Measurements from ENCODE around the gene FHAD1.

Gene FHAD1

GRCh38 chr1:15390667-15391066 is 143.6 kb downstream of the FHAD1 start:
- H3K4me3 ChIP-seq (ENCODE audit: low read depth, low read length), result no peak overlapping the region

DNA sequence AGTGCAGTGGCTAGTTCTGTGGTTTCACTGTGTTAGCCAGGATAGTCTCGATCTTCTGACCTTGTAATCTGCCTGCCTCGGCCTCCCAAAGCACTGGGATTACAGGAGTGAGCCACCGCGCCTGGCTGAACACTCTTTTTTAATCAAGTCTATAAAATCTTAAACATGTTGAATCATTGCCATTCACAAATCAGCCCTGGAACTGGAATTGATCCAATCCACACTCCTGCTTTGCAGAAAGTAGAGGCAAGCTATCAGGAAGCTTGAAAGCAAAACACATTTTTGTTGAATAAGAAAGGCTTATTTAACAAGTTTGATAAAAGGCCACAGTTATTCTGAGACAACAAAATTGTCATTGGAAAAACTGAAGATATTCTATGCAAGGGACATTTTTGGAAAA is 144.3 kb downstream of the FHAD1 start:
- H3K4me3 ChIP-seq (ENCODE audit: low read depth, low read length), result no peak overlapping the region

DNA sequence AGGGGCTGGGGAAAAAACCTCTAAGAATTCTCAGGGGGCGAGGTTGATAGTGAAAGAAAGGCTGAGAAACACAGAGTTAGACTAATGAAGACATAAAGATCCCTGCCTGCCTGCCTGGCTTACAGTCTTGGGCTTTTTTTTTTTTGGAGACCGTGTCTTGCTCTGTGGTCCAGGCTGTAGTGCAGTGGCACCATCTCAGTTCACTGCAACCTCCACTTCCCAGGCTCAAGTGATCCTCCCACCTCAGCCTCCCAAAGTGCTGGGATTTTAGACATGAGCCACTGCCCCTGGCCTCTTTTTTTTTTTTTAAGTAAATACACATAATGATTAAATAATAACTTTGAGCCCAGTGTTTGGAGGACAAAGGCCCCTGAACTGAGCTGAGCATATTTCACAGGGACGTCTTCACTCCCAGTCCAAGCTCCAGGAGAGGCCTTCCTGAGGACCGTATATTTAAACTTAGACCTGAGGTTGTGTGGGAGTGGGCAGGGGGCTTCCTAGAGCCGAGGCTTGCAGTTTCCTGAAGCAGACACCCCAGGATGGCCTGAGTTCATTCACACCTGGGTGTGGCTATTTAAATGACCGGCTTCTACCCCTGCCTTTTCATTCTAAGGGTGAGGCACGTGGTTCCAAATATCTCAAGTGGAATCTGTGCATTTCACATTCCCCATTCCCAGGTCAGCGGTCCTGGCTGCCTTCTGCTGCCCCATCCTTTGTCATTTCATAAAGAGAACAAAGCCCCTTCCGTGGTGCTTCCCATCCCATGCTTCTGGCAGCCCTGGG is 146.6 kb downstream of the FHAD1 start:
- no peak overlapping the region for H3K4me3 ChIP-seq (ENCODE audit: low read depth, low read length)

- H3K4me3 ChIP-seq (ENCODE audit: low read depth, low read length), result no peak overlapping the region
Measured at GRCh38 chr1:15394258-15394690, 147.3 kb downstream of the FHAD1 start.

DNA sequence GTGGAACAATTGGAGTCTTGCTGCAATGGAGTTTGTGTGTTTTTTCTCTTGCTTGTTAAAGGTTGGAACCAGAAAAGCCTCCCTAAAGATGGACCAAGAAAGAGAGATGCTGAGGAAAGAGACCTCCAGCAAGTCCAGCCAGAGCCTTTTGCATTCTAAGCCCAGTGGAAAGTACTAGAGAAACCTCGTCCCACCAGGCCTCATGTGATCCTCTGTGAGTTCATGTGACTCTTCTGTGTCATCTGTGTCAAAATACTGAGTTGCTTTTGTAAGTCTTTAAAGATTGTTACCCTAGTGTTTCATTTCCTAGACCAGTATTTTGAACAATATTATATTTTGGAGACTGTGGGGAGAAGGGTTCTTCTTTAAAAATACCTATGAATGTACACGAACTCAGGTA is 150.2 kb downstream of the FHAD1 start:
- H3K4me3 ChIP-seq (ENCODE audit: low read depth, low read length), result no peak overlapping the region

GRCh38 chr1:15399710-15400109 is 152.7 kb downstream of the FHAD1 start:
- H3K4me3 ChIP-seq (ENCODE audit: low read depth, low read length), result no peak overlapping the region

GRCh38 chr1:15400627-15401026 is 153.6 kb downstream of the FHAD1 start:
- H3K4me3 ChIP-seq (ENCODE audit: low read depth, low read length), result no peak overlapping the region

- no peak overlapping the region for H3K4me3 ChIP-seq (ENCODE audit: low read depth, low read length)
Measured at GRCh38 chr1:15401391-15402055, 154.5 kb downstream of the FHAD1 start.

GRCh38 chr1:15402809-15403450 is 155.9 kb downstream of the FHAD1 start:
- H3K4me3 ChIP-seq (ENCODE audit: low read depth, low read length), result no peak overlapping the region

- no peak overlapping the region for H3K4me3 ChIP-seq (ENCODE audit: low read depth, low read length)
Measured at GRCh38 chr1:15403962-15404580, 157.0 kb downstream of the FHAD1 start.

DNA sequence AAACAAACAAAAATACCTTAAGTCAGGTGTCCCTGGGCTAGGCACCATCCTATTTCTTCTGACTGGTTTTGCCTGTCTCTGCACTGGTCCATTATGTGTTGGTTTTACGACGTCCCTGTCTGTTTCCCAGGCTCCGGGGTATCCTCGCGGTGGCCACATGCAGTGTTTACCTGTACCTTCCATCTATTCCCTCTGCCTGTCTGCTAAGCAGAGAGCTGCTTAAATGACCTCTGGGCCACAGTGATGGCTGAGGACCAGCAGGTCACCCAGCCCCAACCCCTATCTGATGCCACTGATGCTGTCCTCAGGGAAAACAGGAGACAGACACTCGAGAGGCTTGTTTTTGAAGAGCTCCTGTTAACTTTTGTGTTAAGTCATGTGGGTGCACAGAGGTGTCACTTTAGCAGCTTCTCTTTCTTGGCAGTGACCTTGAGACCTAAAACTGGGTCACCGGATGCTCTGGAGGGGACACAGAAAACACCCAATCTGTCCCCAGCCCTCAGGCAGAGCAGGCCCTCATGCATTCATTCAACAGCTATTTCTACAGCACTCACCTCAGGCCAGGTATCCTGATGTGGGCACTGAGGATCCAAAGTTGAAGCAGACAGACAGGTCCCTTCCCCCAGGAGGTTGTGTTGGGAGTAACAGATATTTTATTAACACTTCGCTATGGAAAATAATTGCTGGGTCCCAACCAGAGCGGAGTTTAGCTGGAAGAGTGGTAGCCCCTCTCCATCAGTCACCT is 158.3 kb downstream of the FHAD1 start:
- H3K4me3 ChIP-seq (ENCODE audit: low read depth, low read length), result no peak overlapping the region

GRCh38 chr1:15406614-15407559 is 159.9 kb downstream of the FHAD1 start:
- no peak overlapping the region for H3K4me3 ChIP-seq (ENCODE audit: low read depth, low read length)

DNA sequence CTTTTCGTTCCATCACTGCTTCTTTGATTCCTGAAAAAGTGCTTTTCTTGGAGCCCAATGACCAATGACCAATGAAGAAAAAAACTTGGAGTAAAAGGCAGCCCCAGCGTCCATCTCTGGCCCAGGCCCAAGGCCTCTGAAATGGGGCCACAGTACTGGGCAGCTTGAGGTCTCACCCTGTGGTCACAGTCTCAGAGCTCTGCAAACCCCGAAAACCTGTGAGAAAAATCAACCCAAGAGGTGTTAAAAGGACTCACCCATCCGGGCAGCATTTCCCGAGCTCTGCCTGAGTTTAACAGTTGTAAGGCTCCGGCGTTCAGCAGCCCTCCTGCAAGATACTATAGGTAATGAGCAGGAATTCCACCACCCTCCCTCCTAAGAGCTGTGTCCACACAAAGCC is 160.6 kb downstream of the FHAD1 start:
- H3K4me3 ChIP-seq (ENCODE audit: low read depth, low read length), result no peak overlapping the region

GRCh38 chr1:15408890-15409387 is 161.9 kb downstream of the FHAD1 start:
- peak overlapping the region; percentile 55 for H3K4me3 ChIP-seq (ENCODE audit: low read depth, low read length)

DNA sequence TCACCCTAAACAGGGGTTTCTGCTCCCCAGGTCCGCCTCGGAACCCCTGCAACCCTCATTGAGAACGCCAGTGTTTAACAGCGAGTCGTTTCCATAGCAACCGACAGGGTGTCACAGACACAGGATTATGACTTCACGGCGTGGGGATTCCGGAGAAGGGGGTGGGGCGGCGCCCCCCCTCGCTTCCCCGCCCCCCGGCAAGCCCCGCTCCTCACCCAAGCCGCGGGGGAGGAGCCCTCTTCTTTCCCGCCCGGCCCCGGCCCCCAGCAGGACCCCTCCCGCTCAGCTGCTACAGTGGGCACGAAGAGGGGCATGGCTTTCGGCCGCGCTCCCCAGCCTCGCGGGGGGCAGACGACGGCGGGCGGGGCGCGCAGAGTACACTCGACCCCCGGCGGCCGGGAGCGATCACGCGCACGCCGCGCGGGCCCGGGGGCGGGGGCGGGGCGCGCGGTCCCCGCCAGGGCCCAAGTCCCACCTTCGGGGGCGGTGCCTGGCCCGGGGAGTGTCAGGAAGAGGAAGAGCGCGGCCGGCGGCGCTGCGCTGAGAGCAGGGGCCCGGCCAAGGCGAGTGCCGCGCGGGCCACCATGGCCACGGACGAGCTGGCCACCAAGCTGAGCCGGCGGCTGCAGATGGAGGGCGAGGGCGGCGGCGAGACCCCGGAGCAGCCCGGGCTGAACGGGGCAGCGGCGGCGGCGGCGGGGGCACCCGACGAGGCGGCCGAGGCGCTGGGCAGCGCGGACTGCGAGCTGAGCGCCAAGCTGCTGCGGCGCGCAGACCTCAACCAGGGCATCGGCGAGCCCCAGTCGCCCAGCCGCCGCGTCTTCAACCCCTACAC is 162.6 kb downstream of the FHAD1 start, which contains the start of gene EFHD2:
Gene EFHD2, plus strand, starts transcription at position 501 of the 835 bp plus-strand sequence. Its CDS starts 84 bp downstream, at position 585.
- peak within 1 kb of the TSS; percentile 55 for H3K4me3 ChIP-seq (ENCODE audit: low read depth, low read length)

DNA sequence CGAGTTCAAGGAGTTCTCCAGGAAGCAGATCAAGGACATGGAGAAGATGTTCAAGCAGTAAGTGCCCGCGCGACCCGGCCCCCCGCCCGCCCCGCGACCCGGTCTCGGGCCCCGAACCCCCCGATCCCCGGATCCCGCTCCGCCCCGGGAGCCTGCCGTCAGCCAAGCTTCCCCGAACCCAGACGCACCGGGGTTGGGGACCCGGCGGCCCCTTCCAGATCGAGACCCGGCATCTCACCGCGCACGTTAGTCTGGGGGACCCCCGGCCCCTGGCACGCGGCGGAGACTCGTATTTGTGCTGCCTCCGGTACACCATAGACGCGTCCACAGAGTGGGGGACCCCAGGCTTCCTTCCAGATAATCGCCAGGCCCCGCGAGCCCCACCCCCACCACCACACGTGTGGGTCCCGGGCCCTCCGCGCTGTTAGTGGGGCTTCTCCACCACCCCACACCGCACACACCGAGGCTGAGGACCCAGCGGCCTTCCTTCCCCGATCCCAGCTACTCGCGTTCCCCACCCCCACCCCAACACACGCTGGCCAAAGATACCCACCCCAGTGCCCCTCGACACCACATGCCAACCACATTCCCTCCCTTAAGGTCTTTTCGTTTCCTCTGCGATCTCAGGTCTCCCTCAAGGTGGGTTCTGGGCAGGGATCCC is 163.3 kb downstream of the FHAD1 start:
- peak overlapping the region; percentile 55 for H3K4me3 ChIP-seq (ENCODE audit: low read depth, low read length)

DNA sequence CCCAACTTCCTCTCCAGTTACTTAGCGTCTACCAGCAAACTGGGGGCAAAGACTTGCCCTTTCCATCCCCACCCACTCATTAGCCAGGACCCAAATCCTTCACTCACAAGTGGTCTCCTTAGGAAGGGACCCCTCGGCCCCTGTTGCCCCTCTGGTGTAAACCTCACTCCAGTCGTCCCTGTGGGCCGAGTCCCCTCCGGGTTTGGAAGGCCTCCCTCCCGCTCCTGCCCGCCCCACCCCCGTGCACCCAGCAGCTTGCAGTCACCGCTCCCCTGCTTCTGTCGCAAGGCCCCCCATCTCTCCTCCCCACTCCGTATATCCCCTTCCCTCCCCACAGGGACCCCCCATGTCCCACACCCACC is 163.8 kb downstream of the FHAD1 start:
- H3K4me3 ChIP-seq (ENCODE audit: low read depth, low read length), result peak overlapping the region; percentile 55

DNA sequence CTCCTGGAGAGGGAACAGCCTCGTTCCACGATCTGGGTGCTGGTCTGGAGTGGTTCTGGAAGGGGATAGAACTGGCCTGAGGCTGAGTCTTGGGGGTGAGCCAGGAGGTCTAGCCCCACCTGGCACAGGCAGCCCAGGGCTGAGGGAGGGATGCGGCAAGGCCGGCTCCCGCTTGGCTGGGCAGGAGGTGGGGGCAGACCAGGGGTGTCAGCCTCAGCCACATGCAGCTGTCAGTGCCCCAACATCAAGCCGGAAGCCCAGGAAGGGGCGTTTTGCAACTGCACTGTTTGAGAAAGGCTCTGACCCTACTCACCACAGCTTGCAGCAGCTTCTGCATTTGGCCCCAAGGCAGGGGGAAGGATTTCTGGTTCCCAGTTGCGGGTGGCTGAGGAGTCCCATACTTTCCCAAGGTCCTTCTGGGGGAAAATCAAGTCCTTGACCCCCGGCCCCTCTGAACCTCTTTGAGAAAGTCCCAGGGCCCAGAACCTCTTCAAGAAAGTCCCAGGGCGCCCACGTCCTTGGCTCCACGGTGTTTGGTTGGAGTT is 164.6 kb downstream of the FHAD1 start:
- H3K4me3 ChIP-seq (ENCODE audit: low read depth, low read length), result no peak overlapping the region

Measured in iPS-11a (cell line).